Endothelial cell of umbilical vein (primary cell): Measurements from ENCODE around the gene HCK. TPM values are rescaled to one million over a fixed set of nuclear protein-coding genes. Genes with fewer than 3 reads are reported as not detected.

ENCODE experiments used
- BruUV-seq: library from RNA; stranded (reverse); fragments of 400-500 nt; replicated peaks from 2 replicates; lab custom pipeline; 2021; lab: Mats Ljungman, UMichigan
- CTCF ChIA-PET: fragments of 300-600, 350-600 bp; sonication (Branson Sonifier 250); formaldehyde crosslinking; loops from one replicate; lab custom pipeline; 2021; ENCODE audit warnings: antibody characterized with exemption, inconsistent platforms; lab: Charles Lee
- POLR2A ChIA-PET: fragments of 300-600, 350-600 bp; sonication (Branson Sonifier 250); formaldehyde crosslinking; loops from one replicate; lab custom pipeline; 2021; ENCODE audit warnings: antibody characterized with exemption, inconsistent platforms; lab: Charles Lee
- DNase-seq: peaks from one replicate; pipeline ENCODE4 v3.0.0-alpha.2; 2011; ENCODE audit warnings: low read depth, low spot score
- FAIRE-seq: peaks from 2 replicates; lab custom pipeline; 2011; peaks lifted over from hg19 to GRCh38; lab: Jason Lieb, UNC
- H2AFZ ChIP-seq: 2 replicates; pipeline ENCODE4 v1.6.0; 2012; ENCODE audit warnings: low read depth, low read length, control low read depth, inconsistent platforms
- H3K27ac ChIP-seq: 2 replicates; pipeline ENCODE4 v1.5.1; 2011; ENCODE audit warnings: low read depth, mild to moderate bottlenecking, control low read depth, low read length, moderate library complexity; ENCODE audit not compliant: insufficient read depth
- H3K27me3 ChIP-seq, 2 experiments: 2 replicates each; pipeline versions ENCODE4 v1.6.0 to v1.6.1; 2011; ENCODE audit warnings: low read length in 2 of 2, mixed read lengths in 1 of 2; ENCODE audit not compliant: control insufficient read depth in 2 of 2, insufficient read depth in 2 of 2
- H3K36me3 ChIP-seq, 2 experiments: 2 replicates in 1 of 2; 3 replicates in 1 of 2; pipeline ENCODE4 v1.5.1; 2011; ENCODE audit warnings: low read length in 2 of 2, mild to moderate bottlenecking in 1 of 2, moderate library complexity in 1 of 2; ENCODE audit not compliant: control insufficient read depth in 2 of 2, insufficient read depth in 2 of 2; ENCODE audit errors: extremely low read depth in 1 of 2
- H3K4me1 ChIP-seq: 3 replicates; pipeline ENCODE4 v1.5.1; 2011; ENCODE audit warnings: mild to moderate bottlenecking, low read length; ENCODE audit not compliant: control insufficient read depth, insufficient read depth; ENCODE audit errors: extremely low read depth
- H3K4me2 ChIP-seq: 2 replicates; pipeline ENCODE4 v1.6.1; 2011; ENCODE audit warnings: low read length, control low read depth, mixed read lengths; ENCODE audit not compliant: insufficient read depth
- H3K4me3 ChIP-seq, 3 experiments: fragments of 200-600 bp in 1 of 3; sonication (generic), shearing (Covaris generic) in 1 of 3; replicated peaks in 1 of 3; 2 replicates each; pipeline ENCODE4 v1.5.1; 2011 to 2016; ENCODE audit warnings: control low read depth in 3 of 3, low read length in 3 of 3, mild to moderate bottlenecking in 2 of 3, inconsistent platforms in 1 of 3, low read depth in 1 of 3, moderate library complexity in 1 of 3; ENCODE audit not compliant: insufficient read depth in 1 of 3
- H3K79me2 ChIP-seq: 2 replicates; pipeline ENCODE4 v1.6.0; 2012; ENCODE audit warnings: low read length, inconsistent platforms; ENCODE audit not compliant: control insufficient read depth, insufficient read depth
- H3K9ac ChIP-seq: replicated peaks from 2 replicates; pipeline ENCODE3; 2011; ENCODE audit warnings: low read length, control low read depth; ENCODE audit not compliant: insufficient read depth; ENCODE audit errors: extremely low read depth
- H3K9me1 ChIP-seq: replicated peaks from 3 replicates; pipeline ENCODE4 v1.6.0; 2011; ENCODE audit warnings: mild to moderate bottlenecking, low read length; ENCODE audit not compliant: control insufficient read depth, insufficient read depth; ENCODE audit errors: extremely low read depth
- H3K9me3 ChIP-seq: replicated peaks from 2 replicates; pipeline ENCODE4 v1.5.1; 2012; ENCODE audit warnings: low read length, inconsistent platforms; ENCODE audit not compliant: control insufficient read depth, insufficient read depth
- H4K20me1 ChIP-seq: replicated peaks from 2 replicates; pipeline ENCODE3; 2011; ENCODE audit warnings: mild to moderate bottlenecking, low read length; ENCODE audit not compliant: control insufficient read depth, insufficient read depth; ENCODE audit errors: extremely low read depth
- CTCF ChIP-seq, 2 donors: IDR thresholded peaks; 1 replicate in 1 of 2; 2 replicates in 1 of 2; pipeline ENCODE4 v1.5.1; 2011; ENCODE audit warnings: low read length in 2 of 2, mild to moderate bottlenecking in 2 of 2, moderate library complexity in 2 of 2, control low read depth in 1 of 2, inconsistent platforms in 1 of 2, low read depth in 1 of 2; ENCODE audit not compliant: insufficient read depth in 1 of 2; ENCODE audit errors: extremely low read depth in 1 of 2
- EZH2 ChIP-seq: IDR thresholded peaks from 2 replicates; pipeline ENCODE4 v1.6.1; 2012; ENCODE audit warnings: borderline replicate concordance, low read depth, mild to moderate bottlenecking, moderate library complexity, low read length, inconsistent platforms; ENCODE audit not compliant: severe bottlenecking
- FOS ChIP-seq: IDR thresholded peaks from 2 replicates; pipeline ENCODE4 v1.6.1; 2011; ENCODE audit warnings: mild to moderate bottlenecking, low read length, moderate library complexity, borderline replicate concordance; ENCODE audit not compliant: insufficient read depth
- GATA2 ChIP-seq: IDR thresholded peaks from 2 replicates; pipeline ENCODE4 v1.7.0; 2011; ENCODE audit warnings: low read depth, mild to moderate bottlenecking, moderate library complexity, mixed read lengths, low read length; ENCODE audit not compliant: insufficient read length, insufficient read depth
- JUN ChIP-seq: IDR thresholded peaks from 2 replicates; pipeline ENCODE4 v1.6.1; 2011; ENCODE audit warnings: borderline replicate concordance, low read depth; ENCODE audit not compliant: insufficient read length, insufficient read depth
- MYC ChIP-seq: IDR thresholded peaks from one replicate; pipeline ENCODE4 v1.6.1; 2011; ENCODE audit warnings: mild to moderate bottlenecking, low read depth, low read length
- POLR2A ChIP-seq: IDR thresholded peaks from 2 replicates; pipeline ENCODE4 v1.6.1; 2012; ENCODE audit warnings: low read depth, mild to moderate bottlenecking, control low read depth, low read length
- POLR2AphosphoS5 ChIP-seq: IDR thresholded peaks from 2 replicates; pipeline ENCODE4 v1.6.1; 2012; ENCODE audit warnings: low read depth, mild to moderate bottlenecking, control low read depth, low read length, moderate library complexity; ENCODE audit not compliant: insufficient read depth
- dilution Hi-C: fragments of 300-500 bp; cut with MboI; formaldehyde crosslinking; loops from one replicate; pipeline ENCODE4 v1.15.0; 2019; ENCODE audit warnings: low sequenced_read_pairs; ENCODE audit not compliant: extremely low pct_ligation_motif_present
- intact Hi-C: fragments of 100-400 bp; cut with micrococcal nuclease; formaldehyde crosslinking; loops from one replicate; pipeline ENCODE4 v1.10.0; 2022
- polyA plus RNA-seq, 4 experiments: library from polyadenylated mRNA; depleted of rRNA in 3 of 4; stranded (reverse) in 3 of 4; unstranded in 1 of 4; fragments of >200 nt; gene quantifications; 2 replicates each; pipeline versions ENCODE4 v1.2.1 to v1.2.3, GENCODE V29; 2011 to 2012; ENCODE audit warnings: missing spikeins in 1 of 4
- total RNA-seq: library from RNA; stranded (reverse); gene quantifications from 2 replicates; pipeline ENCODE4 v1.2.3, GENCODE V29; 2021
- TF ChIP-seq, protein P1 (sequence below): IDR thresholded peaks from 2 replicates; pipeline ENCODE4 v1.6.1; 2011; ENCODE audit not compliant: insufficient read depth, insufficient read length

Gene HCK
- total and polyA plus RNA-seq, 2 donors (not counting 3 experiments of a cell fraction or from before 2014, with no cell fraction given): not detected

- no peaks in the 10 kb centered on the region for H4K20me1 ChIP-seq
- H3K27me3 ChIP-seq: no peaks in the 10 kb centered on the region
- POLR2A ChIA-PET: no interaction called here
- intact Hi-C loops (no loop called here), dilution Hi-C loops (no loop called here)
- H3K36me3 ChIP-seq: peaks cover 10 to 70% of the 10 kb centered on the region in 2 experiments
- CTCF ChIA-PET: interaction anchor here (0.9 to 1.0 kb wide), 2 partner anchors 9 to 509 kb away, joined by 3 to 6 read pairs; no protein-coding TSS in a partner anchor
- no peaks in the 10 kb centered on the region for H3K9me3 ChIP-seq
- BruUV-seq: no TSS peak
- H2AFZ ChIP-seq: no peak overlapping the region
- H3K4me1 ChIP-seq: no peaks in the 10 kb centered on the region
- TF ChIP-seq CTCF (IDR thresholded peaks at IDR 0.05; ENCODE audit: extremely low read depth in 1 of 2, insufficient read depth in 1 of 2, low read depth in 1 of 2, low read length in 2 of 2) (no peak), POLR2A (no peak), FOS (no peak), MYC (no peak), EZH2 (no peak), JUN (no peak), POLR2AphosphoS5 (no peak), GATA2 (no peak)
- TF ChIP-seq, protein P1, sequence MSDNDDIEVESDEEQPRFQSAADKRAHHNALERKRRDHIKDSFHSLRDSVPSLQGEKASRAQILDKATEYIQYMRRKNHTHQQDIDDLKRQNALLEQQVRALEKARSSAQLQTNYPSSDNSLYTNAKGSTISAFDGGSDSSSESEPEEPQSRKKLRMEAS: no peak
- H3K9ac ChIP-seq: no peak overlapping the region
- DNase-seq: no peak
- no peaks in the 10 kb centered on the region for H3K9me1 ChIP-seq
- no peaks in the 10 kb centered on the region for H3K79me2 ChIP-seq
- H3K4me2 ChIP-seq: no peak overlapping the region
- H3K4me3 ChIP-seq: no peak overlapping the region
- no peak for FAIRE-seq
- H3K27ac ChIP-seq: no peak overlapping the region
These were observed 90.9 kb downstream of the HCK start for GRCh38 chr20:32142991-32143390.
